Skeletal muscle satellite cell (primary cell): ENCODE results near the gene TSPAN9. TPM values are rescaled to one million over a fixed set of nuclear protein-coding genes. Genes with fewer than 3 reads are reported as not detected.

Experiments
- H3K27me3 ChIP-seq: 2 replicates; pipeline ENCODE4 v1.7.0; 2013; ENCODE audit warnings: low read length; ENCODE audit not compliant: control insufficient read depth, insufficient read depth
- H3K36me3 ChIP-seq: 2 replicates; pipeline ENCODE4 v1.7.0; 2013; ENCODE audit warnings: mild to moderate bottlenecking, control low read depth, low read length; ENCODE audit not compliant: insufficient read depth
- H3K4me1 ChIP-seq: 2 replicates; pipeline ENCODE4 v1.7.0; 2013; ENCODE audit warnings: low read length; ENCODE audit not compliant: control insufficient read depth, insufficient read depth
- H3K4me2 ChIP-seq: 2 replicates; pipeline ENCODE4 v1.7.0; 2013; ENCODE audit warnings: mild to moderate bottlenecking, low read length
- H3K4me3 ChIP-seq: 2 replicates; pipeline ENCODE4 v1.7.0; 2013; ENCODE audit warnings: low read length
- H3K9ac ChIP-seq: 2 replicates; pipeline ENCODE4 v1.7.0; 2013; ENCODE audit warnings: mild to moderate bottlenecking, low read depth, low read length, moderate library complexity
- H3K9me3 ChIP-seq: replicated peaks from 2 replicates; pipeline ENCODE4 v1.7.0; 2013; ENCODE audit warnings: mild to moderate bottlenecking, control low read depth, low read length
- total RNA-seq: library from RNA; depleted of rRNA; stranded (reverse); fragments of >200 nt; gene quantifications from 2 replicates; pipeline ENCODE4 v1.2.3, GENCODE V29; 2012; rRNA removed

Gene TSPAN9
- total RNA-seq = 5.8 and 15.9 TPM in 2 replicates

GRCh38 chr12:3076730-3077571 is at the start of gene TSPAN9:
Gene TSPAN9, plus strand, starts transcription at chr12:3077379. Its CDS starts 123,815 bp downstream, at chr12:3201194.
- H3K9ac ChIP-seq = peak within 1 kb of the TSS; percentile 81
- no peaks in the 10 kb centered on the region for H3K36me3 ChIP-seq
- H3K4me3 ChIP-seq = peak within 1 kb of the TSS; percentile 86
- H3K9me3 ChIP-seq = no peaks in the 10 kb centered on the region
- no peaks in the 10 kb centered on the region for H3K27me3 ChIP-seq
- H3K4me1 ChIP-seq = peaks cover 18% of the 10 kb centered on the region
- peak within 1 kb of the TSS; percentile 98 for H3K4me2 ChIP-seq

- H3K27me3 ChIP-seq = no peaks in the 10 kb centered on the region
- no peak overlapping the region for H3K4me2 ChIP-seq
- peaks cover 24% of the 10 kb centered on the region for H3K4me1 ChIP-seq
- H3K36me3 ChIP-seq = peaks cover 34% of the 10 kb centered on the region
- no peaks in the 10 kb centered on the region for H3K9me3 ChIP-seq
- no peak overlapping the region for H3K4me3 ChIP-seq
- no peak overlapping the region for H3K9ac ChIP-seq
Observed at GRCh38 chr12:3028108-3028507, 49.1 kb upstream of the TSPAN9 start.

- Histone ChIP-seq H3K4me3 (no peak overlapping the region), H3K27me3 (no peaks in the 10 kb centered on the region), H3K36me3 (peaks cover 25% of the 10 kb centered on the region), H3K9ac (no peak overlapping the region), H3K9me3 (no peaks in the 10 kb centered on the region), H3K4me2 (no peak overlapping the region), H3K4me1 (peaks cover 37% of the 10 kb centered on the region)
Observed at GRCh38 chr12:3030821-3031429, 46.3 kb upstream of the TSPAN9 start.

GRCh38 chr12:3032161-3032560 is 45.0 kb upstream of the TSPAN9 start:
- H3K4me3 ChIP-seq = no peak overlapping the region
- H3K4me1 ChIP-seq = peaks cover 37% of the 10 kb centered on the region
- H3K27me3 ChIP-seq = no peaks in the 10 kb centered on the region
- no peaks in the 10 kb centered on the region for H3K9me3 ChIP-seq
- peaks cover 17% of the 10 kb centered on the region for H3K36me3 ChIP-seq
- no peak overlapping the region for H3K4me2 ChIP-seq
- H3K9ac ChIP-seq = no peak overlapping the region

GRCh38 chr12:3032770-3033538 is 44.2 kb upstream of the TSPAN9 start:
- Histone ChIP-seq H3K36me3 (peaks cover 20% of the 10 kb centered on the region), H3K9ac (peak overlapping the region; percentile 52), H3K9me3 (no peaks in the 10 kb centered on the region), H3K4me3 (no peak overlapping the region), H3K4me2 (no peak overlapping the region), H3K27me3 (no peaks in the 10 kb centered on the region), H3K4me1 (peaks cover 37% of the 10 kb centered on the region)

GRCh38 chr12:3033539-3033867 is 43.7 kb upstream of the TSPAN9 start:
- Histone ChIP-seq H3K4me3 (no peak overlapping the region), H3K9ac (peak overlapping the region; percentile 52), H3K36me3 (peaks cover 25% of the 10 kb centered on the region), H3K4me2 (peak overlapping the region; percentile 56), H3K4me1 (peaks cover 37% of the 10 kb centered on the region), H3K9me3 (no peaks in the 10 kb centered on the region), H3K27me3 (no peaks in the 10 kb centered on the region)

GRCh38 chr12:3034067-3034750 is 43.0 kb upstream of the TSPAN9 start:
- H3K27me3 ChIP-seq = no peaks in the 10 kb centered on the region
- H3K9me3 ChIP-seq = no peaks in the 10 kb centered on the region
- H3K9ac ChIP-seq = peak overlapping the region; percentile 18
- peaks cover 37% of the 10 kb centered on the region for H3K4me1 ChIP-seq
- no peak overlapping the region for H3K4me3 ChIP-seq
- H3K4me2 ChIP-seq = peak overlapping the region; percentile 56
- H3K36me3 ChIP-seq = peaks cover 28% of the 10 kb centered on the region

- H3K9me3 ChIP-seq = no peaks in the 10 kb centered on the region
- H3K4me2 ChIP-seq = no peak overlapping the region
- H3K4me3 ChIP-seq = no peak overlapping the region
- H3K27me3 ChIP-seq = no peaks in the 10 kb centered on the region
- peaks cover 32% of the 10 kb centered on the region for H3K36me3 ChIP-seq
- no peak overlapping the region for H3K9ac ChIP-seq
- peaks cover 37% of the 10 kb centered on the region for H3K4me1 ChIP-seq
Observed at GRCh38 chr12:3035171-3035570, 42.0 kb upstream of the TSPAN9 start.

- H3K9me3 ChIP-seq = no peaks in the 10 kb centered on the region
- H3K27me3 ChIP-seq = no peaks in the 10 kb centered on the region
- no peak overlapping the region for H3K4me2 ChIP-seq
- H3K4me3 ChIP-seq = no peak overlapping the region
- H3K4me1 ChIP-seq = peaks cover 31% of the 10 kb centered on the region
- H3K9ac ChIP-seq = no peak overlapping the region
- peaks cover 40% of the 10 kb centered on the region for H3K36me3 ChIP-seq
Observed at GRCh38 chr12:3035815-3036702, 41.1 kb upstream of the TSPAN9 start.

- Histone ChIP-seq H3K27me3 (no peaks in the 10 kb centered on the region), H3K4me2 (no peak overlapping the region)
Observed at GRCh38 chr12:3036901-3037600, 40.1 kb upstream of the TSPAN9 start.

More at GRCh38 chr12:3036901-3037600, 40.1 kb upstream of the TSPAN9 start:
- Histone ChIP-seq H3K9me3 (no peaks in the 10 kb centered on the region), H3K36me3 (peaks cover 34% of the 10 kb centered on the region), H3K4me1 (peaks cover 24% of the 10 kb centered on the region), H3K9ac (no peak overlapping the region), H3K4me3 (no peak overlapping the region)
